ENCODE data around the gene NRL. TPM values are rescaled to one million over a fixed set of nuclear protein-coding genes. Genes with fewer than 3 reads are reported as not detected.

Gene NRL
- total RNA-seq, 1 donor from 2014 or later: 3.6 TPM

- DNase-seq (ENCODE audit: low read depth): no peak
- Histone ChIP-seq H3K27me3 (ENCODE audit: control insufficient read depth, insufficient read depth, low read length) (peaks cover 25% of the 10 kb centered on the region), H3K4me3 (ENCODE audit: low read depth, low read length) (no peak overlapping the region), H3K36me3 (ENCODE audit: control insufficient read depth, insufficient read depth, low read length) (no peaks in the 10 kb centered on the region)
- TF ChIP-seq CTCF (IDR thresholded peaks at IDR 0.05; ENCODE audit: insufficient read depth, low read length, poor library complexity, severe bottlenecking): no peak
Measured at GRCh38 chr14:24082411-24083080, 32.2 kb downstream of the NRL start.

- no peak for TF ChIP-seq CTCF (IDR thresholded peaks at IDR 0.05; ENCODE audit: insufficient read depth, low read length, poor library complexity, severe bottlenecking)
- H3K4me3 ChIP-seq (ENCODE audit: low read depth, low read length): peak overlapping the region; percentile 49
- H3K27me3 ChIP-seq (ENCODE audit: control insufficient read depth, insufficient read depth, low read length): peaks cover 29% of the 10 kb centered on the region
- no peaks in the 10 kb centered on the region for H3K36me3 ChIP-seq (ENCODE audit: control insufficient read depth, insufficient read depth, low read length)
- no peak for DNase-seq (ENCODE audit: low read depth)
Measured at GRCh38 chr14:24081739-24082211, 33.0 kb downstream of the NRL start.

DNA sequence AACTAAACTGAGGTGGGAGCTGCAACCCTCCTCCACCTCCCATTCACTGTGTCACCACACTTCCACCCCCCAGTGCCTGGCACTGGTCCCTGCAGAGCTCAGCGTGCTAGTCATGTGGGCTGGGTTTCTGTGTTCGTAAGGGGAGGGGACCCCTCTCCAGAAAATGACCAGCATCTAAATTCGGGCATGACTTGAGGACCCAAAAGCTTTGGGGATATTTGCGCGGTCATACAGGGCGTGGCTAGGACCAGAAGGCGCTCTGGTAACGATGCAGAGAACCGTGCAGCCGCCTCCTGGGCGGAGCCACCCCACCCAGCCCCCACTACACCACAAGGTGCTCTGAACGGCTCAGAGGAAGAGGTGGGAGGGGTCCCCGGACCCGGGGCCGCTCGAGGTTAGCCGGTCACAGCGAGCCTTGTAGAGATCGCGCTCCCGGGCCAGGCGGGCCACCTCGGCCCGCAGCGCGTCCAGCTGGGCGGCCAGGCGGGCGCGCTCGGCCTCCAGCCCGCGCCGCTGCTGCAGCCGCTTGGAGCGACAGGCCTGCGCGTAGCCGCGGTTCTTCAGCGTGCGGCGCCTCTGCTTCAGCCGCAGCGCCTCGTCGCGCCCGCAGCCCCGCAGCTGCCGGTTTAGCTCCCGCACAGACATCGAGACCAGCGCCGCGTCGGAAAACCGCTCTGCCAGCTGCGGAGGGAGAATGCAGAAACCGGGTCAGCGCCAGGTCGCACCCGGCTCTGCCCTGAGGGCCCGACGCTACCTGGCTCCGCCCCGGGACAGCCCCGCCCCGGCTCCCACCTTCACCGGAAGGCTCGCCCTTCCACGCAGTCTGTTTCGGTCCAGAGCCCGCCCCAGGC is 33.6 kb downstream of the NRL start:
- no peak for TF ChIP-seq CTCF (IDR thresholded peaks at IDR 0.05; ENCODE audit: insufficient read depth, low read length, poor library complexity, severe bottlenecking)
- DNase-seq (ENCODE audit: low read depth): no peak
- peaks cover 29% of the 10 kb centered on the region for H3K27me3 ChIP-seq (ENCODE audit: control insufficient read depth, insufficient read depth, low read length)
- no peaks in the 10 kb centered on the region for H3K36me3 ChIP-seq (ENCODE audit: control insufficient read depth, insufficient read depth, low read length)
- H3K4me3 ChIP-seq (ENCODE audit: low read depth, low read length): peak overlapping the region; percentile 49

GRCh38 chr14:24080142-24080530 is 34.6 kb downstream of the NRL start:
- Histone ChIP-seq H3K4me3 (ENCODE audit: low read depth, low read length) (no peak overlapping the region), H3K27me3 (ENCODE audit: control insufficient read depth, insufficient read depth, low read length) (peaks cover 29% of the 10 kb centered on the region), H3K36me3 (ENCODE audit: control insufficient read depth, insufficient read depth, low read length) (no peaks in the 10 kb centered on the region)
- no peak for DNase-seq (ENCODE audit: low read depth)
- no peak for TF ChIP-seq CTCF (IDR thresholded peaks at IDR 0.05; ENCODE audit: insufficient read depth, low read length, poor library complexity, severe bottlenecking)

GRCh38 chr14:24079491-24080141 is 35.1 kb downstream of the NRL start:
- H3K27me3 ChIP-seq (ENCODE audit: control insufficient read depth, insufficient read depth, low read length): peaks cover 29% of the 10 kb centered on the region
- DNase-seq (ENCODE audit: low read depth): no peak
- no peak for TF ChIP-seq CTCF (IDR thresholded peaks at IDR 0.05; ENCODE audit: insufficient read depth, low read length, poor library complexity, severe bottlenecking)
- no peaks in the 10 kb centered on the region for H3K36me3 ChIP-seq (ENCODE audit: control insufficient read depth, insufficient read depth, low read length)
- H3K4me3 ChIP-seq (ENCODE audit: low read depth, low read length): no peak overlapping the region

All from kidney epithelial cell (primary cell).